ENCODE results near the gene WDR27.

GRCh38 chr6:169643521-169643920, 58.3 kb downstream of the WDR27 start:
- TF ChIP-seq POLR2A (IDR thresholded peaks at IDR 0.05) = no peak
- TF ChIP-seq CTCF (IDR thresholded peaks at IDR 0.05) = no peak
- no peak for TF ChIP-seq EP300 (IDR thresholded peaks at IDR 0.05)
